Measurements from ENCODE around the gene RAB11FIP3.

RAB11FIP3 gene

GRCh38 chr16:569445-570254 is 144.2 kb downstream of the RAB11FIP3 start, which contains the start of gene PIGQ:
TSS of gene PIGQ (plus strand) at chr16:569968. CDS start at chr16:574075, 4,107 bp downstream.
- peak; percentile 20 to 58 for DNase-seq

Data from inflammatory macrophage (primary cell).